Breast epithelium (tissue), 4 donors: ENCODE data around the gene TLE2. TPM values are rescaled to one million over a fixed set of nuclear protein-coding genes. Genes with fewer than 3 reads are reported as not detected.

ENCODE experiments used
- DNase-seq, 2 donors: peaks; one replicate each; pipeline ENCODE4 v3.0.0-alpha.2; 2019; ENCODE audit warnings: low spot score in 2 of 2
- H3K27ac ChIP-seq, 2 donors: fragments of 200-600 bp; sonication (generic) in 1 of 2; one replicate each; pipeline ENCODE4 v1.5.1; 2016 to 2019; ENCODE audit warnings: mild to moderate bottlenecking in 1 of 2
- H3K27me3 ChIP-seq, 2 donors: fragments of 200-600 bp; sonication (generic) in 1 of 2; one replicate each; pipeline versions ENCODE4 v1.5.1 to v1.6.0; 2017 to 2019; ENCODE audit warnings: control low read depth in 1 of 2, mild to moderate bottlenecking in 1 of 2
- H3K36me3 ChIP-seq: fragments of 200-600 bp; one replicate; pipeline ENCODE4 v1.5.1; 2019
- H3K4me1 ChIP-seq, 2 donors: fragments of 200-600 bp; sonication (generic); one replicate each; pipeline ENCODE4 v1.5.1; 2016 to 2019; ENCODE audit warnings: control low read depth in 1 of 2
- H3K4me3 ChIP-seq, 3 donors: fragments of 200-600 bp; sonication (generic); 1 replicate in 2 of 3; 2 replicates in 1 of 3; pipeline ENCODE4 v1.5.1; 2016 to 2019; ENCODE audit warnings: mild to moderate bottlenecking in 3 of 3, moderate library complexity in 2 of 3
- H3K9me3 ChIP-seq, 2 donors: fragments of 200-600 bp; sonication (generic) in 1 of 2; one replicate each; pipeline ENCODE4 v1.5.1; 2016 to 2019; ENCODE audit warnings: control low read depth in 1 of 2
- CTCF ChIP-seq, 3 donors: fragments of 450-650 bp; IDR thresholded peaks; one replicate each; pipeline ENCODE4 v1.5.1; 2016 to 2017; ENCODE audit warnings: antibody characterized with exemption in 3 of 3, mild to moderate bottlenecking in 3 of 3, moderate library complexity in 3 of 3
- POLR2A ChIP-seq: fragments of 450-650 bp; IDR thresholded peaks from one replicate; pipeline ENCODE4 v1.6.1; 2016; ENCODE audit warnings: antibody characterized with exemption, mild to moderate bottlenecking, moderate library complexity
- POLR2AphosphoS5 ChIP-seq, 3 donors: sonication (generic); formaldehyde crosslinking; IDR thresholded peaks; one replicate each; pipeline ENCODE4 v1.6.1; 2017; ENCODE audit warnings: antibody characterized with exemption in 3 of 3
- intact Hi-C: fragments of 100-400 bp; cut with DNase I; formaldehyde crosslinking; loops from one replicate; pipeline ENCODE4 v1.15.1; 2023; ENCODE audit warnings: low total_unique reads
- total RNA-seq, 3 donors: library from RNA; depleted of rRNA; stranded (reverse); fragments of >200 nt; gene quantifications; one replicate each; pipeline ENCODE4 v1.1.0, GENCODE V29; 2016

TLE2 gene
- total RNA-seq, 3 donors from 2014 or later, result 25.3 to 65.6 (median 35.1) TPM

GRCh38 chr19:3025549-3025886, 3.6 kb downstream of the TLE2 start:
- H3K27ac ChIP-seq, result no peak overlapping the region
- no peaks in the 10 kb centered on the region for H3K9me3 ChIP-seq
- TF ChIP-seq POLR2A, result no peak
- no peak for TF ChIP-seq CTCF (IDR thresholded peaks at IDR 0.05)
- TF ChIP-seq POLR2AphosphoS5 (IDR thresholded peaks at IDR 0.05), result no peak
- DNase-seq, result no peak
- intact Hi-C loops, result no loop called here
- no peak overlapping the region for H3K4me3 ChIP-seq
- H3K36me3 ChIP-seq, result no peaks in the 10 kb centered on the region
- H3K27me3 ChIP-seq, result no peaks in the 10 kb centered on the region
- H3K4me1 ChIP-seq, result peaks cover 0 to 6% of the 10 kb centered on the region in 2 donors

- intact Hi-C loops, result no loop called here
- Histone ChIP-seq H3K36me3 (no peaks in the 10 kb centered on the region), H3K4me3 (no peak overlapping the region), H3K9me3 (no peaks in the 10 kb centered on the region), H3K27ac (no peak overlapping the region), H3K27me3 (no peaks in the 10 kb centered on the region), H3K4me1 (peaks cover 0 to 6% of the 10 kb centered on the region in 2 donors)
- TF ChIP-seq POLR2AphosphoS5 (IDR thresholded peaks at IDR 0.05) (no peak), CTCF (IDR thresholded peaks at IDR 0.05) (no peak), POLR2A (no peak)
- DNase-seq, result no peak
These were observed 4.1 kb downstream of the TLE2 start for GRCh38 chr19:3024870-3025548.

GRCh38 chr19:3024509-3024869, 4.6 kb downstream of the TLE2 start:
- Histone ChIP-seq H3K9me3 (no peaks in the 10 kb centered on the region), H3K27ac (no peak overlapping the region), H3K27me3 (no peaks in the 10 kb centered on the region), H3K4me3 (no peak overlapping the region), H3K4me1 (peaks cover 0 to 6% of the 10 kb centered on the region in 2 donors), H3K36me3 (no peaks in the 10 kb centered on the region)
- intact Hi-C loops, result no loop called here
- DNase-seq, result no peak
- TF ChIP-seq POLR2A (no peak), CTCF (IDR thresholded peaks at IDR 0.05) (no peak), POLR2AphosphoS5 (IDR thresholded peaks at IDR 0.05) (no peak)

- Histone ChIP-seq H3K4me3 (no peak overlapping the region), H3K9me3 (no peaks in the 10 kb centered on the region), H3K4me1 (no peaks in the 10 kb centered on the region), H3K27me3 (no peaks in the 10 kb centered on the region), H3K27ac (peak overlapping the region in 1 of 2 donors; percentile 26), H3K36me3 (no peaks in the 10 kb centered on the region)
- DNase-seq, result no peak
- no peak for TF ChIP-seq POLR2A
- no peak for TF ChIP-seq CTCF (IDR thresholded peaks at IDR 0.05)
- TF ChIP-seq POLR2AphosphoS5 (IDR thresholded peaks at IDR 0.05), result no peak
- intact Hi-C loops, result no loop called here
These were observed 8.6 kb downstream of the TLE2 start for GRCh38 chr19:3020321-3020960.

GRCh38 chr19:3019211-3019854, 9.7 kb downstream of the TLE2 start:
- Histone ChIP-seq H3K27me3 (no peaks in the 10 kb centered on the region), H3K4me1 (no peaks in the 10 kb centered on the region), H3K27ac (no peak overlapping the region), H3K4me3 (no peak overlapping the region), H3K36me3 (no peaks in the 10 kb centered on the region), H3K9me3 (no peaks in the 10 kb centered on the region)
- intact Hi-C loops, result no loop called here
- TF ChIP-seq POLR2A, result no peak
- TF ChIP-seq POLR2AphosphoS5 (IDR thresholded peaks at IDR 0.05), result no peak
- no peak for TF ChIP-seq CTCF (IDR thresholded peaks at IDR 0.05)
- no peak for DNase-seq
